SJSA1 (cell line): ENCODE measurements around the gene CEP112. TPM values are rescaled to one million over a fixed set of nuclear protein-coding genes. Genes with fewer than 3 reads are reported as not detected.

Source experiments
- DNase-seq, 2 experiments: peaks; one replicate each; pipeline ENCODE4 v3.0.0-alpha.2; 2015 to 2020; ENCODE audit warnings: low spot score in 2 of 2, low read depth in 1 of 2
- H3K27ac ChIP-seq: fragments of 250-450 bp; sonication (Bioruptor Pico); 2 replicates; pipeline ENCODE4 v1.5.1; 2020; ENCODE audit warnings: mild to moderate bottlenecking, moderate library complexity
- H3K27me3 ChIP-seq: fragments of 250-450 bp; sonication (Bioruptor Pico); replicated peaks from 2 replicates; pipeline ENCODE4 v1.5.1; 2020; ENCODE audit warnings: mild to moderate bottlenecking, moderate library complexity
- H3K36me3 ChIP-seq: fragments of 250-450 bp; sonication (Bioruptor Pico); 2 replicates; pipeline ENCODE4 v1.5.1; 2020; ENCODE audit warnings: mild to moderate bottlenecking
- H3K4me1 ChIP-seq: fragments of 250-450 bp; sonication (Bioruptor Pico); replicated peaks from 2 replicates; pipeline ENCODE4 v1.6.1; 2021; ENCODE audit warnings: mild to moderate bottlenecking
- H3K4me3 ChIP-seq: fragments of 250-450 bp; sonication (Bioruptor Pico); 2 replicates; pipeline ENCODE4 v1.5.1; 2020; ENCODE audit warnings: mild to moderate bottlenecking
- H3K9me3 ChIP-seq: fragments of 250-450 bp; sonication (Bioruptor Pico); replicated peaks from 2 replicates; pipeline ENCODE4 v1.5.1; 2020; ENCODE audit warnings: mild to moderate bottlenecking
- total RNA-seq: library from RNA; depleted of rRNA; stranded (reverse); fragments of >200 nt; shearing (Covaris generic); gene quantifications from 2 replicates; pipeline ENCODE4 v1.2.3, GENCODE V29; 2014

Gene CEP112
- total RNA-seq, 1 experiment from 2014 or later: 9.6 TPM

DNA sequence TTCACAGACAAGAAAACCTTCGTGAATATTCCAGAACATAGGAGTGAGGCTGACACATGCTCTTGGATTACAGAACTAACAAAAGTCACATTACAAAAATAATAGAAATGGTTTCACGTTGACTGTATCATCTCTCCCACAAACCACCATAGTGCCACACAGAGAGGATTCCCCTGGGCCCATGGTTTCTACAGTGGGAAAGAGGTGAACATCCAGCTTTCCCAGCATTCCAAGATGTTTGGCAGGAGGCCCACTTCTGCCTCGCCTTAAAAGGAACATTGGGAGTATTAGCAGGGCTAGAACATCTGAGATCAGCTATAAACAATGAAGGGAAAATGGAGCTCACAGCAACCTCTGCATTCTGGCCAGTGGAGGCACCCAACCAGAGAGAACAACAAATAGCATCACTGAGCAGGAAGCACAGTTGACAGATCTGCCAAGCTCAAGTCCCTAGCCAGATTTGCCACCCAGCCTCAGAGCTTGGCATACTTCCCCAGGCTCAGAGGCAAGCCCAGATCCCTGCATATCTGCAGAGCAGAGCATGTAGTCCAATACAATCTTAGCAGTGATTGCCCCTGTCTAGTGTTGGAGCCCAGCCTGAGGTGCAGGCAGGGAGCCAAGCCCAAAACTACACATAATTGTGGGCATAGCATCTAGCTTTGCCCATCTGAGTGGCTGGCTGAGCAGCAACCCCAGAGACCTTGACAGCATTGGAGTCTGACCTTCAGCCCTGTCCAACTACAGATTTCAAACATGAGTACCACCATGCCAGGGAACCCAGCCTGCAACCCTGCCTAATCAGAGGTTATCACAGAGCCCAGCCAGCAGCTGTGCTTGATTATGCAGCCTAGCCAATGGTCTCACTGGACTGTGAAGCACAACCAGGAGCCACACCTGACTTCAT, 260.4 kb downstream of the CEP112 start:
- H3K4me3 ChIP-seq: no peak overlapping the region
- H3K27me3 ChIP-seq: no peaks in the 10 kb centered on the region
- H3K36me3 ChIP-seq: no peaks in the 10 kb centered on the region
- DNase-seq: peak; percentile 61 to 67
- H3K9me3 ChIP-seq: no peaks in the 10 kb centered on the region
- peak overlapping the region; percentile 27; the same call in 1 of the 2 replicates for H3K27ac ChIP-seq
- peaks cover 22% of the 10 kb centered on the region for H3K4me1 ChIP-seq

- no peaks in the 10 kb centered on the region for H3K9me3 ChIP-seq
- no peaks in the 10 kb centered on the region for H3K27me3 ChIP-seq
- H3K4me1 ChIP-seq: peaks cover 22% of the 10 kb centered on the region
- DNase-seq: peak in 1 of 2 experiments; percentile 26
- H3K27ac ChIP-seq: peak overlapping the region; percentile 27; the same call in 1 of the 2 replicates
- H3K36me3 ChIP-seq: no peaks in the 10 kb centered on the region
- H3K4me3 ChIP-seq: no peak overlapping the region
These were observed 261.7 kb downstream of the CEP112 start for GRCh38 chr17:65930140-65930730.

GRCh38 chr17:65926599-65926998, 265.3 kb downstream of the CEP112 start:
- Histone ChIP-seq H3K36me3 (no peaks in the 10 kb centered on the region), H3K9me3 (no peaks in the 10 kb centered on the region), H3K27ac (no peak overlapping the region), H3K4me3 (no peak overlapping the region), H3K4me1 (peaks cover 19% of the 10 kb centered on the region), H3K27me3 (no peaks in the 10 kb centered on the region)
- DNase-seq: no peak

GRCh38 chr17:65925606-65926307, 266.2 kb downstream of the CEP112 start:
- Histone ChIP-seq H3K9me3 (no peaks in the 10 kb centered on the region), H3K4me3 (no peak overlapping the region), H3K36me3 (no peaks in the 10 kb centered on the region), H3K27ac (no peak overlapping the region), H3K27me3 (no peaks in the 10 kb centered on the region), H3K4me1 (peaks cover 11% of the 10 kb centered on the region)
- DNase-seq: no peak

- Histone ChIP-seq H3K9me3 (no peaks in the 10 kb centered on the region), H3K36me3 (no peaks in the 10 kb centered on the region), H3K27ac (no peak overlapping the region), H3K4me1 (peaks cover 6% of the 10 kb centered on the region), H3K4me3 (no peak overlapping the region), H3K27me3 (no peaks in the 10 kb centered on the region)
- no peak for DNase-seq
These were observed 270.9 kb downstream of the CEP112 start for GRCh38 chr17:65920996-65921395.

- Histone ChIP-seq H3K27ac (no peak overlapping the region), H3K4me3 (no peak overlapping the region), H3K36me3 (no peaks in the 10 kb centered on the region), H3K9me3 (no peaks in the 10 kb centered on the region), H3K27me3 (no peaks in the 10 kb centered on the region), H3K4me1 (peaks cover 6% of the 10 kb centered on the region)
- DNase-seq: no peak
These were observed 273.0 kb downstream of the CEP112 start for GRCh38 chr17:65918916-65919315.

- peaks cover 6% of the 10 kb centered on the region for H3K4me1 ChIP-seq
- no peak overlapping the region for H3K4me3 ChIP-seq
- peak in 1 of 2 experiments; percentile 18 for DNase-seq
These were observed 273.4 kb downstream of the CEP112 start for GRCh38 chr17:65918500-65918899.

GRCh38 chr17:65917560-65917959, 274.4 kb downstream of the CEP112 start:
- Histone ChIP-seq H3K36me3 (no peaks in the 10 kb centered on the region), H3K4me3 (no peak overlapping the region), H3K27me3 (no peaks in the 10 kb centered on the region), H3K4me1 (peaks cover 6% of the 10 kb centered on the region), H3K27ac (no peak overlapping the region), H3K9me3 (no peaks in the 10 kb centered on the region)
- no peak for DNase-seq

More at GRCh38 chr17:65918500-65918899, 273.4 kb downstream of the CEP112 start:
- Histone ChIP-seq H3K27ac (no peak overlapping the region), H3K9me3 (no peaks in the 10 kb centered on the region), H3K27me3 (no peaks in the 10 kb centered on the region), H3K36me3 (no peaks in the 10 kb centered on the region)

DNA sequence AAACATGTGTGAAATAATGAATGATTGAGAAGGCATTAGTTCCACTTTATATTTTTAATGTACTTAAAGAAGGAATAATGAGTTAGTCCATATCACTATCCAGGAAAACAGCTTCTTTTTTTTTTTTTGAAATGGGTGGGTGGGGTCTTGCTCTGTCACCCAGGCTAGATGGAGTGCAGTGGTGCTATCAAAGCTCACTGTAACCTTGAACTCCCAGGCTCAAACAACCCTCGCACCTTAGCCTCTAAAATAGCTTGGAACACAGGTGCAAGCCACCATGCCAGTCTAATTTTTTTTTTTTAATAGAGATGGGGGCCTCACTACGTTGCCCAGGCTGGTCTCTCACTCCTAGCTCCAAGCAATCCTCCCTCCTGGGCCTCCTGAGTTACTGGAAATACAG, 275.5 kb downstream of the CEP112 start:
- Histone ChIP-seq H3K27ac (no peak overlapping the region), H3K4me3 (no peak overlapping the region), H3K4me1 (peaks cover 6% of the 10 kb centered on the region), H3K27me3 (no peaks in the 10 kb centered on the region), H3K9me3 (no peaks in the 10 kb centered on the region), H3K36me3 (no peaks in the 10 kb centered on the region)
- no peak for DNase-seq

DNA sequence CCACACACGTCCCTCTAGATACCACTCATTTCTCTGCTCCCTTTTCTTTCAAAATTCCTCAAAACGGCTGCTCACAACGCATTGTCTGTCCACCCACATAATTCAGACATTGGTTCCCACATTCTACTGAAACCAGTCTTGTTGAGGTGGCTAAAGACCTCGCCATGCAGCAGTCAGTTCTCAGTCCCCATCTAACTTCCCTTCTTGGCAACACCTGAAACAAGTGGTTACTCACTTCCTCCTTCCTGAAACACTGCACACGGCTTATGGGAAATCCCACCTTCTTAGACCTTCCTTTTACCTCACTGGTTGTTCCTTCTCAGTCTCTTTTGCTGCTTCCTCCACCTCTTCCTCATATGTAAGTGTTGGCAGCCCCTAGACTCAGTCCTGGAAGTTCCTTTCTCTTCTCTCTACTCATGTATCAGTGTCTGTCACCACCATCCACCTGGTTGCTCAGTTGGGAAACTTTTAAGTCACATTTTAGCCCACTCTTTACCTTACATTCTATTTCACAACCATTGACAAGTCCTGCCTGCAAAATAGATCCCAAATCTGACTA, 277.1 kb downstream of the CEP112 start:
- no peak overlapping the region for H3K27ac ChIP-seq
- no peaks in the 10 kb centered on the region for H3K27me3 ChIP-seq
- no peak for DNase-seq
- H3K9me3 ChIP-seq: no peaks in the 10 kb centered on the region
- H3K36me3 ChIP-seq: no peaks in the 10 kb centered on the region
- H3K4me3 ChIP-seq: no peak overlapping the region
- peaks cover 6% of the 10 kb centered on the region for H3K4me1 ChIP-seq

GRCh38 chr17:65913326-65913850, 278.5 kb downstream of the CEP112 start:
- H3K4me1 ChIP-seq: no peaks in the 10 kb centered on the region
- H3K9me3 ChIP-seq: no peaks in the 10 kb centered on the region
- H3K36me3 ChIP-seq: no peaks in the 10 kb centered on the region
- no peak overlapping the region for H3K27ac ChIP-seq
- DNase-seq: no peak
- H3K27me3 ChIP-seq: no peaks in the 10 kb centered on the region
- no peak overlapping the region for H3K4me3 ChIP-seq

DNA sequence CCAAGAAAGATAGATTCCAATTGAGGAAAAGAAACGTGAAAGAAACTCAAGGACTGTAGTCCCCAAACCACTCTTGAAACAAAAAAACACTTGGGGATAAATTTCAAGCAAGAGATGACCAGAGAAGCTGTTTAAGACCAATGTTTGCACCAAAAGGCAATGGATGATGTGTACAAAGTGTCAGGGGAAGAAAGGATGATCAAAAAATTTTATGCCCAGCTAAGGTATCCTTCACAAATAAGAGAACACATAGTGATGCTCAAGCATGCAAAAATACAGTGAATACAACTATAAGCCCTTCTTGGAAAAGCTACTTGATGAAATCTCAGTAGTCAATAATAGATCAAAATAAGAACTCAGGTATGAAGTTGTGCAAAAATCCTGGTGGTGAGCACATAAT, 281.1 kb downstream of the CEP112 start:
- H3K4me1 ChIP-seq: no peaks in the 10 kb centered on the region
- H3K27ac ChIP-seq: no peak overlapping the region
- H3K27me3 ChIP-seq: no peaks in the 10 kb centered on the region
- DNase-seq: no peak
- H3K36me3 ChIP-seq: no peaks in the 10 kb centered on the region
- H3K4me3 ChIP-seq: no peak overlapping the region
- H3K9me3 ChIP-seq: no peaks in the 10 kb centered on the region

GRCh38 chr17:65902831-65903522, 289.0 kb downstream of the CEP112 start:
- Histone ChIP-seq H3K4me1 (no peaks in the 10 kb centered on the region), H3K27me3 (no peaks in the 10 kb centered on the region), H3K9me3 (no peaks in the 10 kb centered on the region), H3K27ac (no peak overlapping the region), H3K36me3 (no peaks in the 10 kb centered on the region), H3K4me3 (no peak overlapping the region)
- DNase-seq: no peak
